Heart right ventricle (tissue), 16 donors: ENCODE data around the gene SATB1. TPM values are rescaled to one million over a fixed set of nuclear protein-coding genes. Genes with fewer than 3 reads are reported as not detected.

Experiments used
- ATAC-seq, 8 donors: fragments of 200-7000 bp; cut with Tn5 transposase; one replicate each; pipeline ENCODE4 v1.9.1; 2020; ENCODE audit warnings: mild to moderate bottlenecking in 8 of 8, moderate library complexity in 8 of 8, moderate number of reproducible peaks in 1 of 8
- DNase-seq, 2 donors: peaks; one replicate each; pipeline ENCODE4 v3.0.0-alpha.2; 2020
- H3K27ac ChIP-seq, 10 donors: fragments of 200-600 bp; sonication (generic) in 2 of 10; one replicate each; pipeline versions ENCODE4 v1.5.0 to v1.8.0; 2020 to 2022; ENCODE audit warnings: mild to moderate bottlenecking in 3 of 10
- H3K27me3 ChIP-seq, 7 donors: fragments of 200-600 bp; one replicate each; pipeline ENCODE4 v1.8.0; 2021 to 2022; ENCODE audit warnings: mild to moderate bottlenecking in 2 of 7
- H3K36me3 ChIP-seq, 9 donors: fragments of 200-600 bp; sonication (generic) in 1 of 9; one replicate each; pipeline versions ENCODE4 v1.5.0 to v1.8.0; 2020 to 2022; ENCODE audit warnings: mild to moderate bottlenecking in 2 of 9
- H3K4me1 ChIP-seq, 9 donors: fragments of 200-600 bp; sonication (generic) in 1 of 9; one replicate each; pipeline versions ENCODE4 v1.5.0 to v1.8.0; 2020 to 2022; ENCODE audit warnings: mild to moderate bottlenecking in 4 of 9
- H3K4me3 ChIP-seq, 10 donors: fragments of 200-600 bp; sonication (generic) in 2 of 10; one replicate each; pipeline versions ENCODE4 v1.5.0 to v1.8.0; 2020 to 2022; ENCODE audit warnings: mild to moderate bottlenecking in 7 of 10, moderate library complexity in 2 of 10
- H3K9me3 ChIP-seq, 11 donors: fragments of 200-600 bp in 10 of 11; sonication (generic) in 2 of 11; one replicate each; pipeline versions ENCODE4 v1.5.0 to v1.8.0; 2013 to 2022; ENCODE audit warnings: mild to moderate bottlenecking in 2 of 11, control low read depth in 1 of 11, moderate library complexity in 1 of 11
- WGBS, 2 donors: extraction: QIAGEN DNeasy Blood & Tissue Kit; methylation state at CpG; one replicate each; pipeline ENCODE4 v1.1.7; 2013; ENCODE audit warnings: inconsistent platforms in 1 of 2; 5-methylcytosine and 5-hydroxymethylcytosine counted together
- intact Hi-C, 10 donors: fragments of 100-400 bp; cut with DNase I; formaldehyde crosslinking; loops; one replicate each; pipeline versions ENCODE4 v1.11.1 to v1.14.2; 2022
- polyA plus RNA-seq, 2 donors: library from polyadenylated mRNA; stranded (reverse); fragments of 200-250 nt; gene quantifications; one replicate each; pipeline ENCODE4 v1.2.3, GENCODE V29; 2013
- total RNA-seq, 10 donors: library from RNA; stranded (reverse); fragmentation: NEBNext Ultra II Directional in 3 of 10; extraction: Animal tissue kit (Norgen Biotek cat#: 25700) in 3 of 10; gene quantifications; one replicate each; pipeline versions ENCODE4 v1.2.1 to v1.2.4, GENCODE V29; 2021 to 2023
- TF ChIP-seq, protein P1 (sequence below), 9 donors: fragments of 200-600 bp; sonication (generic) in 2 of 9; IDR thresholded peaks; one replicate each; pipeline versions ENCODE4 v1.5.0 to v1.8.0; 2021 to 2022; ENCODE audit warnings: antibody characterized with exemption in 9 of 9, mild to moderate bottlenecking in 5 of 9, moderate library complexity in 1 of 9
- donor health status: Arrhythmogenic right ventricular cardiomyopathy.
- donor health status: ischemic (EF 13 %, LVEDD 7.1; RV severe dilation, severe dysfunction).
- donor health status: healthy with polysubstance abuse.
- donor health status: DM: no; HTN: yes; CAD: no.
- donor health status: DM: no; HTN: no; CAD: no.
- donor health status: ischemic (EF 25% LVEDD 6.9; RV normal size, moderate dysfunction).
- donor health status: ischemic (EF 25% LVEDD 5.7; RV mildly dilated, moderate dysfunction).
- donor health status: healthy.
- donor health status: DM: yes; HTN: yes; CAD: no.
- donor health status: Ischemic cardiomyopathy.
- donor health status: ischemic (EF 35%, LVEDD 5.7; RV mildly dilated, moderate dysfunction).
- donor health status: nonischemic (EF 11% LVEDD 7.7; RV severe dilation, severe dysfunction).
- donor health status: DM: yes; HTN: yes; CAD: no.
- donor health status: PGD.
- donor health status: ischemic (EF 29% LVEDD 5.4; RV normal size, mild dysfunction).
- donor health status: nonischemic (EF 23%, LVEDD 6.1; RV moderate dilation, normal function).

The SATB1 gene
- total and polyA plus RNA-seq, 12 donors = 8.8 to 73.7 (median 49.5) TPM

DNA sequence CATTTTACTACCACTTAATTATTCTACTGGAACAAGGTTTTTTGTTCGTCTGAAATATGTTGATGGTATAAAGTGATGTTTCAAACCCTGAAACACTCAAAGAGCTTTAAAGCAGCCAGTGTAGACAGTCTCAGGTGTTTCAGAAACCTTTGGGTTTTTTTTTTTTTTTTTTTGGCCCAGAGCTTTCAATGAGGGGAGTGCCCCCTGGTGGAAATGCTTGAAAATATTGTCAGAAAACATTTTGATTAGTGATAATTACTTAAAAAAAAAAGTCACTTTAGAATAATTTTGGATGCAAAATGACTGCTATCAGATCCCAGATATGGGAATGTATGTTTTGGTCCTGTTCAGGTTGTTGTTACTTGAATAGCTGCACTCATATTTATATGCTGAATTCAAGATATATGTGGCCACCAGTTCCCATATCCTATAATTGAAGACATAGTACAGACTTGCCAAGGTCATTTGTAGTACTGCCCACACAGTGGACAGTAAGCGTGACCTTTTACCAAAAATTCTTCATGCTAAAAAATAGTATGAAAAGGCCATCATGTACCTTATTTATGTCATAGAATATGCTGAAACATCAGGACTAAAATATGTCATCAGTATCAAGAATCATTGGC lies 35.9 kb downstream of the SATB1 start:
- Histone ChIP-seq H3K4me1 (peaks cover 0 to 7% (median 0%) of the 10 kb centered on the region in 9 donors), H3K4me3 (no peak overlapping the region), H3K27ac (no peak overlapping the region), H3K36me3 (peaks cover 0 to 64% (median 7%) of the 10 kb centered on the region in 9 donors), H3K9me3 (no peaks in the 10 kb centered on the region), H3K27me3 (no peaks in the 10 kb centered on the region)
- intact Hi-C loops = no loop called here
- ATAC-seq (no peak), DNase-seq (no peak)
- WGBS, 2 donors = 47 to 48% methylated on average over 2 of the region's 2 CpGs
- TF ChIP-seq, protein P1, sequence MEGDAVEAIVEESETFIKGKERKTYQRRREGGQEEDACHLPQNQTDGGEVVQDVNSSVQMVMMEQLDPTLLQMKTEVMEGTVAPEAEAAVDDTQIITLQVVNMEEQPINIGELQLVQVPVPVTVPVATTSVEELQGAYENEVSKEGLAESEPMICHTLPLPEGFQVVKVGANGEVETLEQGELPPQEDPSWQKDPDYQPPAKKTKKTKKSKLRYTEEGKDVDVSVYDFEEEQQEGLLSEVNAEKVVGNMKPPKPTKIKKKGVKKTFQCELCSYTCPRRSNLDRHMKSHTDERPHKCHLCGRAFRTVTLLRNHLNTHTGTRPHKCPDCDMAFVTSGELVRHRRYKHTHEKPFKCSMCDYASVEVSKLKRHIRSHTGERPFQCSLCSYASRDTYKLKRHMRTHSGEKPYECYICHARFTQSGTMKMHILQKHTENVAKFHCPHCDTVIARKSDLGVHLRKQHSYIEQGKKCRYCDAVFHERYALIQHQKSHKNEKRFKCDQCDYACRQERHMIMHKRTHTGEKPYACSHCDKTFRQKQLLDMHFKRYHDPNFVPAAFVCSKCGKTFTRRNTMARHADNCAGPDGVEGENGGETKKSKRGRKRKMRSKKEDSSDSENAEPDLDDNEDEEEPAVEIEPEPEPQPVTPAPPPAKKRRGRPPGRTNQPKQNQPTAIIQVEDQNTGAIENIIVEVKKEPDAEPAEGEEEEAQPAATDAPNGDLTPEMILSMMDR (IDR thresholded peaks at IDR 0.05) = peak; percentile 38 to 78 (median 62)

DNA sequence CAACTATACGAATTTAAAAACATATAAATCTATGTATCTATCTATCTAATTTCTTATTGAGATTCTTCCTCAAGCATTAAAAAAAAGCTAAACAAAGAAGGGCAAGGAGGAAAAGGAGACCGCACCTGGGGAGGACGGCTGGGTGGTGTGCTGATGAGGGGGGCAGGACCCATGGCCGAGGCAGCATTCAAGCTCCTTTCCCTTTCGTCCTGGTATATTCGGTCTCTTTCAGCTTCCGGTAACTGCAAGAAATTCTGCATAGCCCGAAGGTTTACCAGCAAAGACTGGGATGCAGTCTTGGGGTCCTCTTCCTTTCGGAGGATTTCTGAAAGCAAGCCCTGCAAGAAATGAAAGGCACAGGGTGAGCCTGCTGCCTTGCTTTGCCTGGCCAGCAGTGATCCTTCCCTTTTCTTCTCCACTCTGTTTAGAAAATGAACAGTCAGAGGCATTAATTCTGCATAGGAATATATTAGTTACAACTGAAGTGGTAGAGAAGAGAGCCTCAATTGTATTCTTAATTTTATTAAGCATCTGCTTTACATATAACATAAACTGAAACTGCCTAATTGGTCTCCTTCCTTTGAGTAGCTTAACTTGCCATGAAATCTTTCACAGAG lies 38.8 kb downstream of the SATB1 start:
- intact Hi-C loops = no loop called here
- WGBS, 2 donors = 96% methylated on average over 9 of the region's 9 CpGs
- TF ChIP-seq, protein P1 (IDR thresholded peaks at IDR 0.05) = no peak

DNA sequence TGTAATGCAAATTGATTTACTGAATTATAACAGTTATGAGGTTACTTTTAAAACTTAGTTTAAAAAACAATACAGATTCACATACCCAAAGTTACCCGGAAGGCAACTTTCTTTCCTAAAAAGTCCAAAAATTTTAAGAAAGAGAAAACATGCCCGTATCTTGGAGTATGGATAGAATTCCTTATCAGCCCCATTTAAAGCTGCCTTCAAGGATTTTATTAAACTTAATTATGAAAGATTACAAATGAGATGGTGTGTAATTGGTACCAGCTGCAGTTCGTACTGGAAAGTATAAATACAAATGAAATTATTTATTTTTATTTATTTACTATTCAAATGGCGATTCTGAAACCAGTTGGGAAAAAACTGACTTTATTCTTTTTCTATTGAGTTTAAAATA lies 39.4 kb downstream of the SATB1 start:
- no peak overlapping the region for H3K4me3 ChIP-seq
- intact Hi-C loops = no loop called here
- ATAC-seq = no peak
- no peaks in the 10 kb centered on the region for H3K27me3 ChIP-seq
- no peaks in the 10 kb centered on the region for H3K9me3 ChIP-seq
- TF ChIP-seq, protein P1 (IDR thresholded peaks at IDR 0.05) = no peak
- no peak overlapping the region for H3K27ac ChIP-seq
- peaks cover 0 to 7% (median 0%) of the 10 kb centered on the region in 9 donors for H3K4me1 ChIP-seq
- no peak for DNase-seq
- WGBS, 2 donors = 83 to 98% methylated on average over 4 of the region's 4 CpGs
- peaks cover 0 to 56% (median 7%) of the 10 kb centered on the region in 9 donors for H3K36me3 ChIP-seq

More for the DNA sequence above, 38.8 kb downstream of the SATB1 start:
- H3K4me1 ChIP-seq = peaks cover 0 to 7% (median 0%) of the 10 kb centered on the region in 9 donors
- no peak overlapping the region for H3K4me3 ChIP-seq
- no peaks in the 10 kb centered on the region for H3K9me3 ChIP-seq
- ATAC-seq = no peak
- no peak for DNase-seq
- H3K36me3 ChIP-seq = peaks cover 0 to 55% (median 7%) of the 10 kb centered on the region in 9 donors
- H3K27ac ChIP-seq = no peak overlapping the region
- H3K27me3 ChIP-seq = no peaks in the 10 kb centered on the region

DNA sequence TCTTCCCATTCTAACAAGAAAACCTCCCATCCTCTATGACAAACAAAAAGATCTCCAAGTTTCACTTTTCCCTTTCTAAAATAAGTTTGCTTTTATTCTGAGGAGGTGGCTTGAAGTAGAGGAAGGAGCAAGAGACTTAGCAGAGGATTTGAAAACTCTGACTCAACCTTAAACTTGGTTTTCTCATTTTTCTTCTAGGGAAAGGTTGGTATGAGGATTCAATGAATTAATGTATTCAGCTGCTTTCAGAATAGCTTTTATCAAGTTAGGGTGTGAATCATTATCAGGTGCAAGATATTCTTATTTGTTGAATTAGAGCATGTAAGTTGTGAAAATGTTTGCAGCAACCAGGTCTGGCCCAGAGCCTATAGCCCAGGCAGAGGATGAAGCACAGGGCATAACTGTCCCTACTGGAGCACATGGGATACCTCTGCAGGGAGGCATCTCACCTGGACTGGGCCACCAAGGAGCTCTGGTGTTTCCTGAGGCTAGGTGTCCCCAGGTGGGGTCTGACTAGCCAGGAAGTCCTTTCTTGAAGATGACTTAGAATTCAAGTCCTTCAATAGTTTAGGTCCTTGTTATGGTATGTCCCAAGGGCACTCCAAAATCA lies 42.3 kb downstream of the SATB1 start:
- TF ChIP-seq, protein P1 (IDR thresholded peaks at IDR 0.05) = no peak
- ATAC-seq (no peak), DNase-seq (no peak)
- no peaks in the 10 kb centered on the region for H3K9me3 ChIP-seq
- no peaks in the 10 kb centered on the region for H3K27me3 ChIP-seq
- peaks cover 0 to 62% (median 8%) of the 10 kb centered on the region in 9 donors for H3K36me3 ChIP-seq
- no peaks in the 10 kb centered on the region for H3K4me1 ChIP-seq
- H3K4me3 ChIP-seq = no peak overlapping the region
- H3K27ac ChIP-seq = no peak overlapping the region
- intact Hi-C loops = no loop called here
